GM23338 (cell line): ENCODE results near the gene TMEM101. TPM values are rescaled to one million over a fixed set of nuclear protein-coding genes. Genes with fewer than 3 reads are reported as not detected.
A peak's percentile ranks its signal among the peaks of the same experiment; 100 is the strongest.

Experiments
- ATAC-seq: fragments of 200-7000 bp; cut with Tn5 transposase; 3 replicates; pipeline ENCODE4 v1.9.1; 2020
- DNase-seq: peaks from one replicate; pipeline ENCODE4 v3.0.0-alpha.2; 2015; ENCODE audit warnings: low spot score
- H2AFZ ChIP-seq: fragments of 200-600 bp; sonication (generic); 2 replicates; pipeline ENCODE4 v1.8.0; 2016; ENCODE audit warnings: antibody characterized with exemption, mild to moderate bottlenecking, moderate library complexity
- H3F3A ChIP-seq: fragments of 200-600 bp; sonication (generic); replicated peaks from 2 replicates; pipeline ENCODE4 v1.8.0; 2017; ENCODE audit warnings: antibody characterized with exemption, mixed run types, low read depth
- H3K27ac ChIP-seq: fragments of 200-600 bp; sonication (generic); 2 replicates; pipeline ENCODE4 v1.6.1; 2016; ENCODE audit warnings: low read depth
- H3K27me3 ChIP-seq: fragments of 200-600 bp; sonication (generic); 2 replicates; pipeline ENCODE4 v1.8.0; 2016; ENCODE audit warnings: mild to moderate bottlenecking, mixed run types, moderate library complexity; ENCODE audit not compliant: insufficient read depth
- H3K36me3 ChIP-seq: fragments of 200-600 bp; sonication (generic); 2 replicates; pipeline ENCODE4 v1.8.0; 2016; ENCODE audit warnings: mild to moderate bottlenecking; ENCODE audit not compliant: insufficient read depth
- H3K4me1 ChIP-seq: fragments of 200-600 bp; sonication (generic); 2 replicates; pipeline ENCODE4 v1.8.0; 2016; ENCODE audit warnings: mild to moderate bottlenecking, moderate library complexity; ENCODE audit not compliant: insufficient read depth
- H3K4me2 ChIP-seq: fragments of 200-600 bp; sonication (generic); 2 replicates; pipeline ENCODE4 v1.7.1; 2017; ENCODE audit warnings: mixed run types
- H3K4me3 ChIP-seq: fragments of 200-600 bp; sonication (generic); 2 replicates; pipeline ENCODE4 v1.6.1; 2016; ENCODE audit warnings: mixed run types
- H3K79me2 ChIP-seq: fragments of 200-600 bp; sonication (generic); replicated peaks from 2 replicates; pipeline ENCODE4 v1.8.0; 2017; ENCODE audit warnings: mild to moderate bottlenecking; ENCODE audit not compliant: insufficient read depth
- H3K9me2 ChIP-seq: fragments of 200-600 bp; sonication (generic); 2 replicates; pipeline ENCODE4 v1.8.0; 2017; ENCODE audit not compliant: insufficient read depth
- H4K20me1 ChIP-seq: fragments of 200-600 bp; sonication (generic); replicated peaks from 2 replicates; pipeline ENCODE4 v1.8.0; 2017; ENCODE audit warnings: mild to moderate bottlenecking; ENCODE audit not compliant: insufficient read depth
- H3K27ac Mint-ChIP-seq: 2 replicates; pipeline ENCODE4 v1.8.0; 2020; ENCODE audit warnings: inconsistent platforms, mild to moderate bottlenecking, moderate library complexity, mixed read lengths
- H3K27me3 Mint-ChIP-seq: 3 replicates; pipeline ENCODE4 v1.8.0; 2022; ENCODE audit warnings: low read depth, mild to moderate bottlenecking, moderate library complexity, mixed read lengths, inconsistent platforms; ENCODE audit not compliant: insufficient read depth, poor library complexity
- H3K36me3 Mint-ChIP-seq: 3 replicates; pipeline ENCODE4 v1.8.0; 2021; ENCODE audit warnings: low read depth, mild to moderate bottlenecking, inconsistent platforms, moderate library complexity, mixed read lengths
- H3K4me1 Mint-ChIP-seq: 3 replicates; pipeline ENCODE4 v1.8.0; 2020; ENCODE audit warnings: mild to moderate bottlenecking, inconsistent platforms, mixed read lengths
- H3K4me3 Mint-ChIP-seq: 3 replicates; pipeline ENCODE4 v1.8.0; 2021; ENCODE audit warnings: moderate library complexity, mild to moderate bottlenecking, inconsistent platforms, mixed read lengths
- H3K9me3 Mint-ChIP-seq: 3 replicates; pipeline ENCODE4 v1.8.0; 2020; ENCODE audit warnings: moderate library complexity, mild to moderate bottlenecking, inconsistent platforms, mixed read lengths
- CREB1 ChIP-seq: fragments of 250-450 bp; sonication (Bioruptor Pico); IDR thresholded peaks from 2 replicates; pipeline ENCODE4 v1.5.0; 2020; ENCODE audit warnings: low read depth, mild to moderate bottlenecking, moderate library complexity
- CTCF ChIP-seq, 2 experiments: fragments of 200-600 bp in 1 of 2; sonication (generic) in 1 of 2; conservative IDR thresholded peaks; 2 replicates each; pipeline versions ENCODE4 v1.5.1 to v1.6.1; 2016 to 2017; ENCODE audit warnings: antibody characterized with exemption in 2 of 2, low read depth in 2 of 2, mild to moderate bottlenecking in 2 of 2, moderate library complexity in 1 of 2
- ETS1 ChIP-seq: IDR thresholded peaks from 2 replicates; pipeline ENCODE4 v1.6.1; 2016; ENCODE audit warnings: antibody characterized with exemption
- EZH2 ChIP-seq: fragments of 200-600 bp; sonication (generic); IDR thresholded peaks from one replicate; pipeline ENCODE4 v1.8.0; 2017; ENCODE audit warnings: antibody characterized with exemption, mild to moderate bottlenecking, low read depth; ENCODE audit not compliant: unreplicated experiment
- EZH2phosphoT487 ChIP-seq: fragments of 200-600 bp; sonication (generic); IDR thresholded peaks from one replicate; pipeline ENCODE4 v1.8.1; 2018; ENCODE audit warnings: antibody characterized with exemption; ENCODE audit not compliant: unreplicated experiment
- JUNB ChIP-seq: IDR thresholded peaks from one replicate; pipeline ENCODE4 v1.6.1; 2016; ENCODE audit warnings: antibody characterized with exemption; ENCODE audit not compliant: unreplicated experiment
- NANOG ChIP-seq: IDR thresholded peaks from 2 replicates; pipeline ENCODE4 v1.6.1; 2016; ENCODE audit warnings: antibody characterized with exemption, borderline replicate concordance
- POLR2AphosphoS5 ChIP-seq: IDR thresholded peaks from 2 replicates; pipeline ENCODE4 v1.6.1; 2016; ENCODE audit warnings: antibody characterized with exemption, low read depth
- REST ChIP-seq: IDR thresholded peaks from one replicate; pipeline ENCODE4 v1.6.1; 2018; ENCODE audit warnings: antibody characterized with exemption; ENCODE audit not compliant: unreplicated experiment
- STAT1 ChIP-seq: IDR thresholded peaks from one replicate; pipeline ENCODE4 v1.6.1; 2016; ENCODE audit warnings: antibody characterized with exemption; ENCODE audit not compliant: unreplicated experiment
- ZNF114 ChIP-seq: fragments of 250-450 bp; sonication (Bioruptor Pico); IDR thresholded peaks from 2 replicates; pipeline ENCODE4 v1.5.0; 2020; ENCODE audit warnings: mild to moderate bottlenecking, moderate library complexity
- ZNF331 ChIP-seq: fragments of 250-450 bp; sonication (Bioruptor Pico); IDR thresholded peaks from 2 replicates; pipeline ENCODE4 v1.5.0; 2020; ENCODE audit warnings: low read depth, mild to moderate bottlenecking, moderate library complexity
- ZNF462 ChIP-seq: fragments of 250-450 bp; sonication (Bioruptor Pico); IDR thresholded peaks from 2 replicates; pipeline ENCODE4 v1.5.0; 2020; ENCODE audit warnings: mild to moderate bottlenecking, moderate library complexity
- polyA plus RNA-seq: library from polyadenylated mRNA; unstranded; fragments of >200 nt; fragmentation: Nextera tagmentation; extraction: Ambion mirVana; gene quantifications from 2 replicates; pipeline ENCODE4 v1.2.1, GENCODE V29; 2016
- total RNA-seq: library from RNA; depleted of rRNA; stranded (reverse); fragments of >200 nt; shearing (Covaris generic); gene quantifications from 2 replicates; pipeline ENCODE4 v1.2.3, GENCODE V29; 2014

Gene TMEM101
- total and polyA plus RNA-seq, 2 experiments from 2014 or later, result 15.9 to 31.6 TPM

GRCh38 chr17:44063704-44064639 is 49.2 kb upstream of the TMEM101 start:
- Histone ChIP-seq H2AFZ (no peak overlapping the region), H3F3A (peaks cover 26% of the 10 kb centered on the region), H3K27ac (peak overlapping the region; percentile 66; the same call in 1 of the 2 replicates), H3K36me3 (peaks cover 48% of the 10 kb centered on the region), H3K4me3 (peak overlapping the region; percentile 97; the same call in 1 of the 2 replicates), H4K20me1 (peaks cover 50% of the 10 kb centered on the region), H3K27me3 (no peaks in the 10 kb centered on the region), H3K4me2 (peak overlapping the region; percentile 97; the same call in 1 of the 2 replicates), H3K9me2 (no peaks in the 10 kb centered on the region; the same call in 1 of the 2 replicates), H3K79me2 (peaks cover 72% of the 10 kb centered on the region), H3K4me1 (peaks cover 18% of the 10 kb centered on the region)
- no peak for ATAC-seq
- Mint-ChIP-seq H3K9me3 (no peaks in the 10 kb centered on the region; the same call in 2 of the 3 replicates), H3K36me3 (peaks cover 57% of the 10 kb centered on the region), H3K27me3 (peaks cover 2% of the 10 kb centered on the region), H3K27ac (peak overlapping the region; percentile 87), H3K4me1 (peaks cover 24% of the 10 kb centered on the region), H3K4me3 (peak overlapping the region; percentile 44)
- no peak for DNase-seq
- TF ChIP-seq ETS1, result no peak
- TF ChIP-seq CTCF (conservative IDR thresholded peaks at IDR 0.05; ENCODE audit: low read depth in 2 of 2), result no peak
- TF ChIP-seq NANOG, result no peak
- no peak for TF ChIP-seq STAT1
- TF ChIP-seq EZH2, result no peak
- no peak for TF ChIP-seq ZNF462 (CRISPR knock-in tag)
- TF ChIP-seq POLR2AphosphoS5, result no peak
- no peak for TF ChIP-seq EZH2phosphoT487
- TF ChIP-seq ZNF114 (CRISPR knock-in tag), result no peak
- no peak for TF ChIP-seq CREB1 (CRISPR knock-in tag)
- TF ChIP-seq JUNB, result no peak
- no peak for TF ChIP-seq ZNF331
- TF ChIP-seq REST, result no peak
